Smooth muscle cell (in vitro differentiated cells): Measurements from ENCODE around the gene EML6. TPM values are rescaled to one million over a fixed set of nuclear protein-coding genes. Genes with fewer than 3 reads are reported as not detected.

Experiments used
- DNase-seq: peaks from one replicate; lab custom pipeline; 2025; ENCODE audit not compliant: unreplicated experiment; lab: John Stamatoyannopoulos, UW
- H2AFZ ChIP-seq: fragments of 200-600 bp; sonication (generic); 2 replicates; pipeline ENCODE4 v1.6.0; 2016; ENCODE audit warnings: antibody characterized with exemption, low read depth, mild to moderate bottlenecking
- H3F3A ChIP-seq: fragments of 200-600 bp; sonication (generic); 2 replicates; pipeline ENCODE4 v1.6.0; 2017; ENCODE audit warnings: antibody characterized with exemption, low read depth
- H3K27ac ChIP-seq: fragments of 200-600 bp; sonication (generic); 2 replicates; pipeline ENCODE4 v1.5.1; 2016; ENCODE audit warnings: low read depth, mild to moderate bottlenecking
- H3K27me3 ChIP-seq: fragments of 200-600 bp; sonication (generic); 2 replicates; pipeline ENCODE4 v1.6.1; 2016; ENCODE audit warnings: low read depth, mild to moderate bottlenecking
- H3K36me3 ChIP-seq: fragments of 200-600 bp; sonication (generic); 2 replicates; pipeline ENCODE4 v1.5.1; 2016; ENCODE audit warnings: low read depth
- H3K4me1 ChIP-seq: fragments of 200-600 bp; sonication (generic); 2 replicates; pipeline ENCODE4 v1.5.1; 2016; ENCODE audit warnings: low read depth
- H3K4me2 ChIP-seq: fragments of 200-600 bp; sonication (generic); 2 replicates; pipeline ENCODE4 v1.6.0; 2016; ENCODE audit warnings: mild to moderate bottlenecking
- H3K4me3 ChIP-seq: fragments of 200-600 bp; sonication (generic); 2 replicates; pipeline ENCODE4 v1.5.1; 2016; ENCODE audit warnings: mild to moderate bottlenecking
- H3K79me2 ChIP-seq: fragments of 200-600 bp; sonication (generic); 2 replicates; pipeline ENCODE4 v1.6.0; 2016; ENCODE audit warnings: low read depth, mild to moderate bottlenecking
- H3K9ac ChIP-seq: fragments of 200-600 bp; sonication (generic); 2 replicates; pipeline ENCODE4 v1.6.0; 2016; ENCODE audit warnings: low read depth
- H3K9me3 ChIP-seq: fragments of 200-600 bp; sonication (generic); replicated peaks from 2 replicates; pipeline ENCODE4 v1.5.1; 2016; ENCODE audit warnings: low read depth
- H4K20me1 ChIP-seq: fragments of 200-600 bp; sonication (generic); 2 replicates; pipeline ENCODE4 v1.6.0; 2016; ENCODE audit warnings: low read depth
- WGBS: methylation state at CpG from one replicate; pipeline ENCODE4 v1.1.7; 2016; ENCODE audit warnings: low lambda C conversion rate; 5-methylcytosine and 5-hydroxymethylcytosine counted together
- polyA plus RNA-seq: library from polyadenylated mRNA; unstranded; fragments of >200 nt; fragmentation: Nextera tagmentation; extraction: Ambion mirVana; gene quantifications from 2 replicates; pipeline ENCODE4 v1.2.1, GENCODE V29; 2016
- total RNA-seq: library from RNA; depleted of rRNA; stranded (reverse); fragments of >200 nt; gene quantifications from 2 replicates; pipeline ENCODE4 v1.2.3, GENCODE V29; 2014
- TF ChIP-seq, protein P1 (sequence below): fragments of 200-600 bp; sonication (generic); IDR thresholded peaks from 2 replicates; pipeline ENCODE4 v1.5.1; 2017; ENCODE audit warnings: borderline replicate concordance, mild to moderate bottlenecking, antibody characterized with exemption; ENCODE audit not compliant: insufficient read depth, poor library complexity, severe bottlenecking

Gene EML6
- total and polyA plus RNA-seq, 2 experiments from 2014 or later = 0.49 to 0.54 TPM

- no peak overlapping the region for H3K9ac ChIP-seq
- no peaks in the 10 kb centered on the region for H3K27me3 ChIP-seq
- no peak overlapping the region for H3K27ac ChIP-seq
- no peak overlapping the region for H2AFZ ChIP-seq
- H3K79me2 ChIP-seq = no peaks in the 10 kb centered on the region
- no peaks in the 10 kb centered on the region for H3K4me1 ChIP-seq
- H3K9me3 ChIP-seq = no peaks in the 10 kb centered on the region
- no peak overlapping the region for H3K4me3 ChIP-seq
- no peak overlapping the region for H3K4me2 ChIP-seq
- no peaks in the 10 kb centered on the region for H3K36me3 ChIP-seq
- WGBS = 77% methylated on average over 3 of the region's 3 CpGs
- no peaks in the 10 kb centered on the region for H4K20me1 ChIP-seq
- no peaks in the 10 kb centered on the region for H3F3A ChIP-seq
- DNase-seq = no peak
- TF ChIP-seq, protein P1, sequence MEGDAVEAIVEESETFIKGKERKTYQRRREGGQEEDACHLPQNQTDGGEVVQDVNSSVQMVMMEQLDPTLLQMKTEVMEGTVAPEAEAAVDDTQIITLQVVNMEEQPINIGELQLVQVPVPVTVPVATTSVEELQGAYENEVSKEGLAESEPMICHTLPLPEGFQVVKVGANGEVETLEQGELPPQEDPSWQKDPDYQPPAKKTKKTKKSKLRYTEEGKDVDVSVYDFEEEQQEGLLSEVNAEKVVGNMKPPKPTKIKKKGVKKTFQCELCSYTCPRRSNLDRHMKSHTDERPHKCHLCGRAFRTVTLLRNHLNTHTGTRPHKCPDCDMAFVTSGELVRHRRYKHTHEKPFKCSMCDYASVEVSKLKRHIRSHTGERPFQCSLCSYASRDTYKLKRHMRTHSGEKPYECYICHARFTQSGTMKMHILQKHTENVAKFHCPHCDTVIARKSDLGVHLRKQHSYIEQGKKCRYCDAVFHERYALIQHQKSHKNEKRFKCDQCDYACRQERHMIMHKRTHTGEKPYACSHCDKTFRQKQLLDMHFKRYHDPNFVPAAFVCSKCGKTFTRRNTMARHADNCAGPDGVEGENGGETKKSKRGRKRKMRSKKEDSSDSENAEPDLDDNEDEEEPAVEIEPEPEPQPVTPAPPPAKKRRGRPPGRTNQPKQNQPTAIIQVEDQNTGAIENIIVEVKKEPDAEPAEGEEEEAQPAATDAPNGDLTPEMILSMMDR = no peak
These were observed 185.5 kb downstream of the EML6 start for GRCh38 chr2:54909001-54909400.

DNA sequence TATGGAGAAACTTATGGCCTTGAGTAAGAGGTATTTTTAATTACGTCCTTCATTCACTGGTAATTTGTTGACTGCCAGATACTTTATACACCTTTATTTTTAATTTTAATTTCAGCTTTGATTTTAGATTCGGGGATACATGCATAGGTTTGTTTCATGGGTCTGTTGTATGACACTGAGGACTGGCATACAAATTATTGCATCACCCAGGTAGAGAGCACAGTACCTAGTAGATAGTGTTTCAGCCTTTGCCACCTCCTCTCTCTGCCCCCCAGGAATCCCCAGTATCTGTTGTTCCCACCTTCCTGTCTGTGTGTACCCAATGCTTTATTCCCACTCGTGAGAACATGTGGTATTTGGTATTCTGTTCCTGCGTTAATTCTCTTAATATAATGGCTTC is 188.8 kb downstream of the EML6 start:
- WGBS = 92% methylated on average over 4 of the region's 4 CpGs
- H3K36me3 ChIP-seq = no peaks in the 10 kb centered on the region
- TF ChIP-seq, protein P1 = no peak

GRCh38 chr2:54912893-54913292 is 189.4 kb downstream of the EML6 start:
- TF ChIP-seq, protein P1 = no peak
- H4K20me1 ChIP-seq = no peaks in the 10 kb centered on the region
- no peaks in the 10 kb centered on the region for H3K79me2 ChIP-seq
- H3K9me3 ChIP-seq = no peaks in the 10 kb centered on the region
- H3K4me1 ChIP-seq = no peaks in the 10 kb centered on the region
- no peak overlapping the region for H3K4me2 ChIP-seq
- H3K4me3 ChIP-seq = no peak overlapping the region
- H3K27me3 ChIP-seq = no peaks in the 10 kb centered on the region
- H3K36me3 ChIP-seq = no peaks in the 10 kb centered on the region
- no peak overlapping the region for H3K9ac ChIP-seq
- no peak for DNase-seq
- no peak overlapping the region for H3K27ac ChIP-seq
- WGBS = 83% methylated on average over 1 of the region's 1 CpG
- H2AFZ ChIP-seq = no peak overlapping the region
- H3F3A ChIP-seq = no peaks in the 10 kb centered on the region

More for the DNA sequence above, 188.8 kb downstream of the EML6 start:
- no peaks in the 10 kb centered on the region for H3K79me2 ChIP-seq
- H2AFZ ChIP-seq = no peak overlapping the region
- no peak overlapping the region for H3K4me2 ChIP-seq
- no peak for DNase-seq
- H3K9ac ChIP-seq = no peak overlapping the region
- no peaks in the 10 kb centered on the region for H3K9me3 ChIP-seq
- H3K27ac ChIP-seq = no peak overlapping the region
- H3K4me3 ChIP-seq = no peak overlapping the region
- no peaks in the 10 kb centered on the region for H3K27me3 ChIP-seq
- H3F3A ChIP-seq = no peaks in the 10 kb centered on the region
- no peaks in the 10 kb centered on the region for H3K4me1 ChIP-seq
- H4K20me1 ChIP-seq = no peaks in the 10 kb centered on the region

GRCh38 chr2:54914637-54915036 is 191.2 kb downstream of the EML6 start:
- Histone ChIP-seq H3K4me1 (no peaks in the 10 kb centered on the region), H3F3A (no peaks in the 10 kb centered on the region), H3K4me2 (no peak overlapping the region), H2AFZ (no peak overlapping the region), H3K27ac (no peak overlapping the region), H3K27me3 (no peaks in the 10 kb centered on the region), H3K36me3 (no peaks in the 10 kb centered on the region), H3K9ac (no peak overlapping the region), H3K79me2 (no peaks in the 10 kb centered on the region), H4K20me1 (no peaks in the 10 kb centered on the region), H3K9me3 (no peaks in the 10 kb centered on the region), H3K4me3 (no peak overlapping the region)
- TF ChIP-seq, protein P1 = no peak
- WGBS = 96% methylated on average over 2 of the region's 2 CpGs
- DNase-seq = no peak
